C4-2B (cell line): Measurements from ENCODE around the gene PTGES3L.

Experiments
- ZFX ChIP-seq: fragments of 450-650 bp; IDR thresholded peaks from 2 replicates; pipeline ENCODE4 v1.6.1; 2017
- TF ChIP-seq, protein P1 (sequence below): fragments of 450-650 bp; conservative IDR thresholded peaks from 2 replicates; pipeline ENCODE4 v1.5.1; 2017; ENCODE audit warnings: mild to moderate bottlenecking

DNA sequence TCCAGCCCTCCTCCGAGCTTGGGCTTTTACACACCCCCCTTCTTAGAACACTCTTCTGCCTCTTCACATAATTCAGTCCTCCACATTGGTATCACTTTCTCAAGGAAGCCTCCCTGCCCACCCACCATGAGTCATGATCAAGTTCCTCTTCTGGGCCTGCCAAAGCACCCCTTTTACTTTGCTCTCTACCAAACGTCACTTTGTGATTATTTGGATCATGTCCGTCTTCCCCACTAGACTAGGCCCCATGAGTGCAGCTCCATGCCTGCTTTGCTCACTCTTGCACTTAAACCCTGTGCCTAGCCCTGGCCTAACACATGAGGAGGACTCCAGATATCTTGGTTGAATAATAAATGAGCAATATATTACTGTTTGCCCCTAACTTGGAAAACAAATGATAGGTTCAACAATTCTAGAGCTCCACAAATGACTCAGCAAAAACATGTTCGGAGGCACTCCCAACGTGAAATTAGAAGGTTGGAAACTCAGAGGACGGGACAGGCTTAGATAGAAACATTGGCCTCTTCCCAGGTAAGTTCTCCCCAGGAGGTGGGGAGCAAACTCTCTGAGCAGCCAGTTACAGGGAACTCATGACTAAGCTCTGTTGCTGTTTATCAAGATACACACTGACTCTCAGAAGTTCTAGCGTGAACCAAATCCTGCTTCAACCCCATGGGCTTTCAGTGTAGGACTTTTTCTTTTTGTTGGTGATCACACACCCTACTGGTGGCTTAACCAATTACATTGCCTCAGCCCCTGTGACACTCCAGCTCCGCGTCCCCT is 51.0 kb downstream of the PTGES3L start:
- TF ChIP-seq, protein P1, sequence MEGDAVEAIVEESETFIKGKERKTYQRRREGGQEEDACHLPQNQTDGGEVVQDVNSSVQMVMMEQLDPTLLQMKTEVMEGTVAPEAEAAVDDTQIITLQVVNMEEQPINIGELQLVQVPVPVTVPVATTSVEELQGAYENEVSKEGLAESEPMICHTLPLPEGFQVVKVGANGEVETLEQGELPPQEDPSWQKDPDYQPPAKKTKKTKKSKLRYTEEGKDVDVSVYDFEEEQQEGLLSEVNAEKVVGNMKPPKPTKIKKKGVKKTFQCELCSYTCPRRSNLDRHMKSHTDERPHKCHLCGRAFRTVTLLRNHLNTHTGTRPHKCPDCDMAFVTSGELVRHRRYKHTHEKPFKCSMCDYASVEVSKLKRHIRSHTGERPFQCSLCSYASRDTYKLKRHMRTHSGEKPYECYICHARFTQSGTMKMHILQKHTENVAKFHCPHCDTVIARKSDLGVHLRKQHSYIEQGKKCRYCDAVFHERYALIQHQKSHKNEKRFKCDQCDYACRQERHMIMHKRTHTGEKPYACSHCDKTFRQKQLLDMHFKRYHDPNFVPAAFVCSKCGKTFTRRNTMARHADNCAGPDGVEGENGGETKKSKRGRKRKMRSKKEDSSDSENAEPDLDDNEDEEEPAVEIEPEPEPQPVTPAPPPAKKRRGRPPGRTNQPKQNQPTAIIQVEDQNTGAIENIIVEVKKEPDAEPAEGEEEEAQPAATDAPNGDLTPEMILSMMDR = peak; percentile 67
- no peak for TF ChIP-seq ZFX
